NCI-H2029 (cell line): ENCODE measurements around the gene KIF24.
"Not testable (repeated sequence)": the region's sequence is repeated elsewhere in the genome, so short reads cannot be mapped to it uniquely, and the experiment has no call there.

ENCODE experiments used
- DNase-seq: peaks from one replicate; lab custom pipeline; 2025; lab: John Stamatoyannopoulos, UW

KIF24 gene, protein sequence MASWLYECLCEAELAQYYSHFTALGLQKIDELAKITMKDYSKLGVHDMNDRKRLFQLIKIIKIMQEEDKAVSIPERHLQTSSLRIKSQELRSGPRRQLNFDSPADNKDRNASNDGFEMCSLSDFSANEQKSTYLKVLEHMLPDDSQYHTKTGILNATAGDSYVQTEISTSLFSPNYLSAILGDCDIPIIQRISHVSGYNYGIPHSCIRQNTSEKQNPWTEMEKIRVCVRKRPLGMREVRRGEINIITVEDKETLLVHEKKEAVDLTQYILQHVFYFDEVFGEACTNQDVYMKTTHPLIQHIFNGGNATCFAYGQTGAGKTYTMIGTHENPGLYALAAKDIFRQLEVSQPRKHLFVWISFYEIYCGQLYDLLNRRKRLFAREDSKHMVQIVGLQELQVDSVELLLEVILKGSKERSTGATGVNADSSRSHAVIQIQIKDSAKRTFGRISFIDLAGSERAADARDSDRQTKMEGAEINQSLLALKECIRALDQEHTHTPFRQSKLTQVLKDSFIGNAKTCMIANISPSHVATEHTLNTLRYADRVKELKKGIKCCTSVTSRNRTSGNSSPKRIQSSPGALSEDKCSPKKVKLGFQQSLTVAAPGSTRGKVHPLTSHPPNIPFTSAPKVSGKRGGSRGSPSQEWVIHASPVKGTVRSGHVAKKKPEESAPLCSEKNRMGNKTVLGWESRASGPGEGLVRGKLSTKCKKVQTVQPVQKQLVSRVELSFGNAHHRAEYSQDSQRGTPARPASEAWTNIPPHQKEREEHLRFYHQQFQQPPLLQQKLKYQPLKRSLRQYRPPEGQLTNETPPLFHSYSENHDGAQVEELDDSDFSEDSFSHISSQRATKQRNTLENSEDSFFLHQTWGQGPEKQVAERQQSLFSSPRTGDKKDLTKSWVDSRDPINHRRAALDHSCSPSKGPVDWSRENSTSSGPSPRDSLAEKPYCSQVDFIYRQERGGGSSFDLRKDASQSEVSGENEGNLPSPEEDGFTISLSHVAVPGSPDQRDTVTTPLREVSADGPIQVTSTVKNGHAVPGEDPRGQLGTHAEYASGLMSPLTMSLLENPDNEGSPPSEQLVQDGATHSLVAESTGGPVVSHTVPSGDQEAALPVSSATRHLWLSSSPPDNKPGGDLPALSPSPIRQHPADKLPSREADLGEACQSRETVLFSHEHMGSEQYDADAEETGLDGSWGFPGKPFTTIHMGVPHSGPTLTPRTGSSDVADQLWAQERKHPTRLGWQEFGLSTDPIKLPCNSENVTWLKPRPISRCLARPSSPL (N-terminal part only)

DNA sequence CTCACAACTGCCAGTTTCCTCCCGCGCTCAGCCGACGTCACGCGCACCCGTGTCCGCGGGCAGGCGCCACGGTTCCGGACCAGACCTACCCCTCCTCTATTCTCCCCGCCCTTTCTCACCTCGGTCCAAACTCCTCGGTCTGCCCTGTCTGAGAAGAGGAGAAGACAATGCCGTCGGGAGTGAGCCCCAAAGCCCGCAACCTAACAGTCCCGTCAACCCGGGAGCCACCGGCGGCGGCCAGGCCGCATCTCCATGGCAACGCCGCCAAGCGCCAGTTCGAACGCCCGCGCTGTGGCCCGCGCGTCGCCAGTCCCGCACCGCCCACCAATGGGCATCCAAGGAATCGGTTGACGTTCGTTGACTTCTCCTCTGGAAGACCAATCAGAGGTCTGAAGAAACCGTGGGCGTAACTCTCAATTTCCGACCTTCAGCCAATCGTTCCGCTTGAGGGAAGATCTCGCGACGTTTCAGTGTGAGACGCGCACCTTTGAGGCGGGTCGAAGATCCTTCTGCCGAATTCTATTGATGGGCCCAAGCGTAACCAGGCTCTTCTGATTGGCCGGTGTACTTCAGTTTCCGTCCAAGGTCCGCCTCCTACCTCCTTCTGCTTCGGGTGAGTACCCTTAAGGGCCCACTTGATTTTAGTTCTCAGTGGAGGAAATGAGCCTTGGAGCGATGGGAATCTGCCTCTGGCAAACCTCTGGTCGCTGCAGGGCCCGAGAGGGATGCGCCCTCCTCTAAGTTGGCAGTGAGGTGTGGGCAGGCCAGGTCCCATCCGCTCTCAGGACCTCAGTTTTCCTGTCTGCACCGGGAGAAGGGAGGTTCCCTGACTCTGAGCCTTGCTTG is at the start of gene KIF24, which contains the start of gene NUDT2:
Gene KIF24, minus strand, starts transcription at position 282 of the 846 bp plus-strand sequence. CDS start 17,922 bp downstream, outside the sequence.
Gene NUDT2, plus strand, starts transcription at position 583 of the 846 bp plus-strand sequence. CDS start 9,471 bp downstream, outside the sequence.
- DNase-seq: peak; percentile 100

DNA sequence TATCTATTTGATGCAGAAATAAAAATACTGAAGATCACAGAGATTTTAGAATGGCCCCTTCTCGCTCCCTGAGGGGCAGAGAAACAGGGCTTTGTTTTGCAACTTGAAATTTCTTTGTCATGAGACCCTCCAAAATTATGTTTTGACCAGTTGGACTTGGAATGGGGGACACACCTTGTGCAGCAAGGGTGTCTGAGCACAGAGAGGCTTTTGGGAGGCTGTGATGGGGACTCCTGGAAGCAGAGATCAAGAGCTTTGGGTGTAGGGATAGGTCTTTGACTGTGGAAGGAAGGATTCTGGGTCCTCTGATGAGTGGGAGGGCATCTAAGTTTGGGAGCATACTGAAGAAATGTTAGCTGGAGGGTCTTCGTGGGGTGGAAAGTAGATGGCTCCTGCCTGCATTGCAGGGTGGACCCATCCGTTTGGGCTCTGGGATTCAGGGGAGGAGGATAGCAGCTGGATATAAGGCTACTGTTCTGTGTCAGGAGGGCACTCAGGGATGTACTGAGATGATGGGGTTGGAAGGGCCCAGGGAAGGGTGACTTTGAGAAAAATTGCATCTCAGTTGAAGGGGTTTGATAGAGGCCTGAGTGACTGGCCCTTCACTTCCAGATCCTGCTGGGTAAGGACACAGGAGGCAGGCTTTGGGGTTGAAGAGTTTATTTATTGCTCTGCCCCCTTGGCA is 49.5 kb upstream of the KIF24 start:
- DNase-seq: no peak

DNA sequence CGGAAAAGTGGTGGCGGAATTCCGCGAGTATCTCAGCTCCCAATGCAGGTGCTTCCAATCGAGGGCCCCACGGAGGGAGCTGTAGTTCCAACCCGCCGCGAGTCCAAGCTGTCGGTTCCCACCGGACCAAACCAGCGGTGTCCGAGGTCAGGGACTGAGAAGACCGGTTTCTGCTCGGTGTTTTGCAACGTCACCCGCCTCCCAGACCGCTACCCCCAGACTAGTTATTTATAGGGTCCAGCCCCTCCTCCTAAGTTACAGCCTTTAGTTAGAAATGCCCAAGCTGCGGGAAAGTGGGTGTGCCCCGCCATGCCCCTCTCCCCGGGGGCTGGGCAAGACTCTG is 48.3 kb upstream of the KIF24 start:
- DNase-seq: peak; percentile 47

DNA sequence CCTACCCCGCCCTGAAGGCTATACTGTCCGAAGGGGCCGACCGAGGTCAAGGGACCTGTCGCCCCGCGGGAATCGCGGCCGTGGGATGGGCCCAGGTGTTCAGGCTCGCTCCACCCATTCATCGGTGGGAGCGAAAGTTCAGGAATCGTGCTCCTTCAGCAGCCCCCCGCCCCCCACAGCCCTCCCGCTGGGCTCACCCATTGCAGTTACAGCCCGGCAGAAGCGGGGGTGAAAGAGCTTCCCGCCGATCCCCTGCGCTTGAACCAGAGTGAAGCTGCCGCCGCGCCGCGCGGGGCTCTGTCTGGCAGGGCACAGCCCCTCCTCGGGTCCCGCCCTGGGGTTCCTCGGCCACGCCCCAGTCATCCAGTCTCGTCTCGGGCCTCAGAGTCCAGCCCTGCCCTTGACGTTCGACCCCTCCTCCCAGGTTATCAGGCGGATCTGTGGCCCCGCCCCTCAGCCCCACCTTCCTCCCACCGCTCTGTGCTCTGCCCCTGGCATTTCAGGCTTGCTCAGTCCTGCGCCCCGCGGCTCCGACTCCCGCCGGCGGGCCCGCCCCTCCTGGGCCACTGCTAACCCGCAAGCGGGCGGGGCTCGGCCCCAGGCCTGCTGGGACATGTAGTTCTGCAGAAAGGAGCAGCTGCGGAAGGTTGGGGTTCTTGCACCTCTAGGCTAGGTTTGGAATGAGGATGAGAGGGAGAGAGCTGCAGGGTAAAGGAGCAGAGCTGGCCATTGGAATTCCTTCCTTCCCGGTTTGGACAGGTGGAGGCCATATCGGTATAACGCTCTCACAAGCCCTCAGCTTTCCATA is 47.7 kb upstream of the KIF24 start, which contains the start of gene MYORG:
Gene MYORG, minus strand, starts transcription at position 303 of the 808 bp plus-strand sequence. CDS start 3,955 bp downstream, outside the sequence.
- peak; percentile 95 for DNase-seq

DNA sequence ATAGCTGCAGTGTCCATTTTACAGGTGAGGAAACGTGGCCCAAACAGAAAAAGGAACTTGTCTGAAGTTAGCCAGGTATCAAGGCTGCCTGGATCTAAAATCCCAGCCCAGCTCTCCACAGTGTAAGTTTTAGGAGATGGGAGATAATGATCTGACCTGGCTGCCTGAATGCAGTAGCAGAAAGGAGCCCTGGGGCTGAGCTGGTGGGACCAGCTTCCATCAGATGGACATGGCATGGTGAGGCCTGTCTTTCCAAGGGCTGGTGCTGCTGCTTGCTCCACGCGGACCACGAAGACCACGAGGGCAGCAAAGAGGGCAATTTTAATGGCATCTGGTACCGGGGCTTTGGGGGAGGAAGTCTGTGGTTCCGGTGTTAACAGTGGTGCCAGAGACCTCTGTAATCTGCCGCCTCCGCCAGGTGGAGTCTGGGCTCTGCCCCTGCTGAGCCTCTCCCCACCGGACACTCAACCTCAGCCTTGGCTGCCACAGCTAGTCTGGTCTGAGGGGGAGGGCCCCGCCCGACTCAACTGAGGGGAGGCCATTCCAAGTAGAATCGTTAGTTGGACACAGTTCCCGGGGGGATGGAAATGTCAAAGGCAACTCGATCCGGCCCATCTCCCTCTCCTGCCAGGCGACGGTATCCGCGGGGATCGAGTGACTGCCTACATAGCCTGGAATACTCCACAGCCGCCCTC is 47.0 kb upstream of the KIF24 start:
- peak; percentile 40 for DNase-seq

DNA sequence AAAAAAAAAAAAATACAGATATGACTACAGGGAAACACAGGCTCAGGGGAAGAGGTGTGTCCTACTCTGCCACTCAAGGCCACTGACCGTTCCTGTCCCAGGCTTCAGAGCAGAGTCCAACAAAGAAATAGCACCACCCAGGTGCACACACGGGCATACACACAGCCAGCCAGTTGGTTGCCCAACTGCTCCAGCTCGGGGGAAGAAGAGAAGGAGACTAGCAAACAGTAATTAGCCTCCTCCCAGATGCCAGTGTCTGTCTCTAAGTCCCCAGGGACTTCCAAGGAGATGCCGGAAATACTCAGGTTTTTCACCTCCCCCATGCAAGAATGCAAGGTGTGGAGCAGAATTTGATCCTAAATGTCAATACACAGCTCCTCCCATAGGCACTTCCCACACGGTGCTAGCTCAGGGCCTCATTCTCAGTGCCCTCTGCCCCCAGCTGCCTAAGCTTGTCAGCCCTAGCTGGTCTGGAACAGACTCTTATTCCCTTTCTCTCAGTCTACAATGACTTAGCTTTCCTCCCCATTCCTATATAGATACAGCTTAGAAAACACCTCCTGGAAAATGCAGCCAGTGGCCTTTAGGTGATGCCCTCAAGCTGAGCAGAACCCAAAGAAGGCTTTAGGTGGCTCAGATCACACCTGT is 46.0 kb upstream of the KIF24 start:
- no peak for DNase-seq

DNA sequence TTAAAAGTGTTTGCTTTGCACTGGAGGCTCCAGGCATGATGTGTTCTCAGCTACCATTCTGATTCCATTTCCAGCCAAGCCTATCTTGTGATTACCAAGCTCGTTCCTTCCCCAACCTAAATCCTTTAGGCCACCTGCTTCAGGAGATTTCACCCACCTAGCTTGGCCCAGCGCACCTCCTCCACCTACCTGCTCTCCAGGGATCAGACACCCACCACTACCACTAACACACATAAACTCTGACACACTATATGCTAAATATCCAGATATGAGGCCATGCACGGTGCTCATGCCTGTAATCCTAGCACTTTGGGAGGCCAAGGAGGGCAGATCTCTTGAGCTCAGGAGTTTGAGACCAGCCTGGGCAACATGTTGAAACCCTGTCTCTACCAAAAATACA is 45.3 kb upstream of the KIF24 start:
- DNase-seq: no peak

DNA sequence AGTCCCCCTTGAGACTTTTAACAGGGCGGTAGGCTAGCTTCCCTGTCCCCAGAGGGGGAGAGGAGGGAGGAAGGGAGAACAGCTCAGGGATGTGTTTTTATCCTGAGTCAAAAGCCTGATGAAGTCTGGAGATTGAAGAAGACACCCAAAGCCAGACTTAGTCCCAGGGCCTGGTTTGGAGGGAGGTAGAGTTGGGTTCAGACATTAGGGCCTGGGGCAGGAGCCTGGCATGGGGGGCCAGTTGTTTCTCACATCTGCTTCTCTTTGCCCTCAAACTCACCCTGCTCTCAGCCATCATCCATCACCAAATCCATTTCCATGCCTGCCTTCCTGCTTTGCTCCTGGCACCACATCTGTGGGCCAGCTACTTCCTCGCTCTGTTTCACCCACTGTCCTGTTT is 44.7 kb upstream of the KIF24 start:
- DNase-seq: no peak

DNA sequence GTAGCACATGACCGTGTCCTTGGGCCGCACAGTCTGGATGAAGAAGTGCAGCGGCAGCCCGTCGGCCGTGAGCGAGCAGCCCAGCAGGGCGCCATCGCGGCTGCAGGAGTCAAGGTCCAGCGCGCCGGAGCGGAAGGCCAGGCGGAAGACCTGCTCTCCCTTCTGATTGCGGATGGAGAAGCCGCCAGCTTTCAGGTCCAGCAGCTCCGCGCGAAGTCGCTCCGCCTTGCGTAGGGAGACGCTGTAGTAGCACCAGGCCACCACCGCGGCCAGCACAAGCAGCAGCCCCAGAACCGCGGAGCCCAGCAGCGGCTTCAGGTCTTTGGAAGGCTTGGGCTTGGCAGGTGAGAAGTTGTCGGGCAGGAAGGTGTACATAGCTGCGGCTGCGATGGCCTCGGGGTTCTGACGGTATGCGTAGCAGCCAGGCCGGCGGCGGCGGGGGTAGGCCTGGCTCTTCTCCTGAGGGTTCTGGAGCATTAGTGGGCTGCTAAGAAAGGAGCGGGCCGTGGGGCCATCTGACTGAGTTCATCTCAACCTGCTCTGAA is 43.5 kb upstream of the KIF24 start:
- DNase-seq: no peak

DNA sequence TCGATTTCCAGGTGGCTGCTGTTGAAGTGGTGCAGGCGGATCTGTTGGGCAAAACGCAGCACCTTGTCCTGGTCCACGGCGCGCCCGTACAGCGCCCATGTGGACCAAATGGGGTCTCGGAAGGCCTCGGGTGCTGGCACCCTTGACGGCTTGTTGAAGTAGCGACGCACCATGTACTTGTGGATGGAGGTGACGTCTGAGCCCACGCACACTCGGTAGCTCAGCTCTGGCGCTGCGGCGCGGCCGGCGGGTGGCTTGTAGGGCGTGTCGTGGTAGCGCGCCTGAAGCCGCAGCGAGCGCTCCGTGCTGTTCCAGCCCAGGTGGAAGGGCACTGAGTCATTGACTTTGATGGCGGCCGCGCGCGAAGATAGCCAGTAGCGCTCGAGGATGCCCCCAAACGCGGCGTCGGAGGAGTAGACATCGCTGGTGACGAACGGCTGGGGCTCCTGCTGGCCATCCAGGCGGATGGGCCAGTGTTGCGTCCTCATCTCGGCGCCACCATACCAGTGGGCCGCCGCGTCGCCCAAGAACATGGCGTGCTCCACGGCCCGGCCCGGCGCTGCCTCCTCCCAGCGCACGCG is 42.9 kb upstream of the KIF24 start:
- DNase-seq: no peak

DNA sequence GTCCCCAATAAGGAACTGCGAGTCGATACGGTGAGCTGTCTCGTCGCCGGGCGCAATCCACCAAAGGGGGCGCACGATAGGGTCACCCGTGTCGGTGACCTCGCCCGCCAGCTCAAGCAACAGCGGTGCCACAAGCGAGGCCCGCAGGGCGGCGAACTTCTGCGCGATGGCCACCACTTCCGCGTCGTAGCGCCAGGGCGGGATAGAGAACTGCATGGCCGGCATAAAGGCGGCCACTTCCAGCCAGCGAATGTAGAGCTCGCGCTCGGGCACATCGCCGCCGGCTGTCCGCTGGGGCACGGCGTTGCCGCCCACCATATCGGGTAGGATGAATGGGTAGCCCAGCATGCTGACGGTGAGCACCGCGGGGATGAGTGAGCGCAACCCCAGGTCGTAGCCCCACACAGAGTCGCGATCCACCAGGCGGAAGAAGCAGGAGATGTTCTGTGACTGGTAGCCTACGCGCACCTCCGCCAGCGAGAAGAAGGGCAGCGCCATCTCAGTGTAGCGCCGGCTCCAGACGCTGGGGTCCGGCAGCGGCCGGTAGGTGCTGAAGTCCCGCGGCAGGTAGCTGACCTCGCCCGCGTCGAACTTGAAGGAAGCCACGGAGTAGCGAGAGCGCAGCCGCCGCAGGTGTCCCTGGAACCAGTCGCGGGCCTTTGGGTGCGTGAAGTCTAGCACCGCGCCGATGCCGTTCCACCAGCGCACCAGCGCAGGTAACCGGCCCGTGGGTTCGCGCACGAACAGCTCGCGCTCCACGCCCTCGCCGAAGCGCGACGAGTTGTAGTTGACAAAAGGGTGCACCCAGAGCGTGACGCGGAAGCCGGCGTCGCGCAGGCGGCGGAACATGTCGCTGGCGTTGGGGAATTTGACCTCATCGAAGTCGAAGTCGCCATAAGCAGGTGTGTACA is 42.2 kb upstream of the KIF24 start:
- DNase-seq: no peak

DNA sequence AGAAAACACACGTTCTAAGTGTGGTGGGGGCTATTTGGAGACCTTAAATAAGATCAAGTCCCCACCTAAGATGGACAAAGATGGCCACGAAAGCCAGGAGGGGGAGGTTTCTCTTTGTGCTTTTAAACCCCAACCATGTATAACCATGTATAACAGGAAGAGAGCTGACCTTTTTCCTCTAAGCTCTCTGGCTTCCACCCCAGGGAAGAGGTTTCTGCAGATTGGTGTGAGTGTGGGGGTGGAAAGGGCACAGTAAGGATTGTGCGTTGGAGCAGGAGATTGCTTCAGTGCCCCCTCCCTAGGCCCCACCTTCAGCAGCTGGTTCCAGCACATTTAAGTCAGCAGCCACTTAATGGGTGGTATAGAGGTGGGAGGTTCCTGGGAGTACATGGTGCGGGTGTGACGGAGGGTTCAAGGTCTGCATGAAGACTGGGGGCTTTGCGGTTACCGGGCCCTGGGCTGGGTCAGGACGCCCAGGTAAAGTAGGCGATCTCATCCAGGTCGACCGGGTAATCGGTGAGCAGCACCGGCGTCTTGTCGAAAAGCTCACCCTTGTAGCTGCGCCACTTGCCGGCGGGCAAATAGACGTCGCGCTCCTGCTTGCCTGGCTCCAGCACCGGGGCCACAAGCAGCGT is 41.4 kb upstream of the KIF24 start:
- DNase-seq: no peak

DNA sequence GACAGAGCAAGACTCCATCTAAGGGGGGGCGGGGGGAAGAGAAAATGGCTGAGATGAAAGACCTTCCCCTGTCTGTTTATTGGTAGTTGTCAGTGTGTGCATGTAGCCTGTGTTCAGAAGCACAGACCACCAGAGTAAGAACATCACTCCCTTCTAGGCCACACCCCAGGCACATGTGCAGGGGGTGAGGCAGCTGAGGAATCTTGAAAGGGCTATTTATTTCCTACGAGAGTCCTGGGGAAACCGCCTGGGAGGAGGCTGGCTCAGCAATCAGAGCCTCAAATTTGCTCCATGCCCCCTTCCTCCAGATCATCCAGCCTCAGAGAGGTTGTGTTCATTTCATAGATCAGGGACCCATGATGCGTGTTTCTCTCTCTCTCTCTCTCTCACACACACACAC is 40.6 kb upstream of the KIF24 start:
- no peak for DNase-seq

DNA sequence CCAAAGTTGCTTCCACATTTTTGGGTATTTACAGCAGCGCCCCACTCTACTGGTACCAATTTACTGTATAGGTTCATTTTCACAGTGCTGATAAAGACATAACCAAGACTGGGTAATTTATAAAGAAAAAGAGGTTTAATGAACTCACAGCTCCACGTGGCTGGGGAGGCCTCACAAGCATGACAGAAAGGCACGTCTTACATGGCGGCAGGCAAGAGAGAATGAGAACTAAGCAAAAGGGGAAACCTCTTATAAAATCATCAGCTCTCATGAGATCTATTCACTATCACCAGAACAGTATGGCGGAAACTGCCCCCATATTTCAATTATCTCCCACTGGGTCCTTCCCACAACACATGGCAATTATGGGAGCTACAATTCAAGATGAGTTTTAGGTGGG is 39.7 kb upstream of the KIF24 start:
- DNase-seq: not testable (repeated sequence)

DNA sequence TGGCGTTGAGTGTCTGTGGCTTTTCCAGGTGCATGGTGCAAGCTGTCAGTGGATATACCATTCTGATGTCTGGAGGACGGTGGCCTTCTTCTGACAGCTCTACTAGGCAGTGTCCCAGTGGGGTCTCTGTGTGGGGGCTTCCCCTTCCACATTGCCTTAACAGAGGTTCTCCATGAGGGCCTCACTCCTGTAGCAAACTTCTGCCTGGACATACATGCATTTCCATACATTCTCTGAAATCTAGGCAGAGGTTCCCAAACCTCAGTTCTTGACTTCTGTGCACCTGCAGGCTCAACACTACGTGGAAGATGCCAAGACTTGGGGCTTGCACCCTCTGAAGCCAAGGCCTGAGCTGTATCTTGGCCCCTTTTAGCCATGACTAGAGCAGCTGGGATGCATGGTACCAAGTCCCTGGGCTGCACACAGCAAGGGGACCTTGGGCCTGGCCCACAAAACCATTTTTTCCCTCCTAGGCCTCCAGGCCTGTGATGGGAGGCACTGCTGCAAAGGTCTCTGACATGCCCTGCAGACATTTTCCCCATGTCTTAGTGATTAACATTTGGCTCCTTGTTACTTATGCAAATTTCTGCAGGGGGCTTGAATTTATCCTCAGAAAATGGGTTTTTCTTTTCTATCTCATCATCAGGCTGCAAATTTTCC is 38.8 kb upstream of the KIF24 start:
- DNase-seq: not testable (repeated sequence)

DNA sequence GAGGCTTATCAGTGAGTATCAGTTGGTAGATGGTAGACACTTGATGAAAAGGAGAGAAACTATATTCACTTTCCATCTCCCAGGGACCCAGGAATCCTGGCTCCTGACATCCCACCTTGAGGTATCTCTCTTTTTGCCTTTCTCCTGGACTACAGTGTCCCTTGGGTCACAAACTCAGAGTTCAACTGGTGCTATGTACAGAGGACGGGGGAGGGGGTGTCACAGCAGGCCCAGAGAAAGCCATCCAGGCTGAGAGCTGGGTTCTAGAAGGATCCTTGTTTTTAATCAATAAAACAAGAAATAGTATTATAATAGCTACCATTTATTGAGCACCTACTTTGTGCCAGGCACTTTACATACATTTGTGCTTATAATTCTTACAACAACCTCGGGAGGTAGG is 37.3 kb upstream of the KIF24 start:
- DNase-seq: no peak
